SU-DHL-6 (cell line): Measurements from ENCODE around the gene HSPA1A.

Experiments
- H2AFZ ChIP-seq: fragments of 200-600 bp; sonication (generic); 2 replicates; pipeline ENCODE4 v1.6.1; 2014; ENCODE audit warnings: low read depth, mild to moderate bottlenecking, moderate library complexity, mixed read lengths, antibody characterized with exemption, low read length; ENCODE audit not compliant: severe bottlenecking
- H3F3A ChIP-seq: fragments of 200-600 bp; shearing (Covaris generic); 2 replicates; pipeline ENCODE4 v1.6.0; 2016; ENCODE audit warnings: antibody characterized with exemption, mild to moderate bottlenecking; ENCODE audit not compliant: insufficient read depth
- H3K27ac ChIP-seq: fragments of 200-600 bp; sonication (generic); 2 replicates; pipeline ENCODE4 v1.5.1; 2016; ENCODE audit warnings: low read depth, mild to moderate bottlenecking, low read length, moderate library complexity, mixed read lengths
- H3K27me3 ChIP-seq: fragments of 200-600 bp; sonication (generic), shearing (Covaris generic); 2 replicates; pipeline ENCODE4 v1.6.0; 2014; ENCODE audit warnings: mild to moderate bottlenecking, low read length
- H3K36me3 ChIP-seq: fragments of 200-600 bp; sonication (generic); 2 replicates; pipeline ENCODE4 v1.6.1; 2014; ENCODE audit warnings: mild to moderate bottlenecking, low read length, mixed read lengths
- H3K4me2 ChIP-seq: fragments of 300-600, 200-600 bp; shearing (Covaris generic), sonication (generic); 2 replicates; pipeline ENCODE4 v1.6.0; 2014; ENCODE audit warnings: low read length, low read depth, mild to moderate bottlenecking; ENCODE audit not compliant: poor library complexity, severe bottlenecking
- H3K4me3 ChIP-seq: fragments of 200-600 bp; sonication (generic); 2 replicates; pipeline ENCODE4 v1.5.1; 2014; ENCODE audit warnings: antibody characterized with exemption, low read length, mild to moderate bottlenecking, mixed read lengths; ENCODE audit not compliant: insufficient read depth, poor library complexity, severe bottlenecking
- H3K79me2 ChIP-seq: fragments of 200-600 bp; sonication (generic); 2 replicates; pipeline ENCODE4 v1.6.1; 2014; ENCODE audit warnings: mild to moderate bottlenecking, low read length, moderate library complexity; ENCODE audit not compliant: insufficient read depth
- H3K9ac ChIP-seq: fragments of 200-600 bp; sonication (generic); 2 replicates; pipeline ENCODE4 v1.7.0; 2014; ENCODE audit warnings: mild to moderate bottlenecking, low read length
- H3K9me2 ChIP-seq: fragments of 200-600 bp; sonication (generic); replicated peaks from 2 replicates; pipeline ENCODE4 v1.6.1; 2014; ENCODE audit warnings: low read length; ENCODE audit not compliant: insufficient read depth
- H3K9me3 ChIP-seq: fragments of 200-600 bp; sonication (generic); 2 replicates; pipeline ENCODE4 v1.6.1; 2014; ENCODE audit warnings: low read length, mixed read lengths; ENCODE audit not compliant: insufficient read depth
- H4K20me1 ChIP-seq: fragments of 200-600 bp; sonication (generic); 2 replicates; pipeline ENCODE4 v1.6.1; 2014; ENCODE audit warnings: low read depth, mild to moderate bottlenecking, antibody characterized with exemption, low read length, moderate library complexity, mixed read lengths
- CTCF ChIP-seq: fragments of 200-600 bp; sonication (generic); IDR thresholded peaks from one replicate; pipeline ENCODE4 v1.5.1; 2017; ENCODE audit warnings: antibody characterized with exemption, mild to moderate bottlenecking, low read length, moderate library complexity; ENCODE audit not compliant: insufficient read depth, poor library complexity, severe bottlenecking
- EZH2phosphoT487 ChIP-seq: fragments of 200-600 bp; sonication (generic), shearing (Covaris generic); conservative IDR thresholded peaks from 2 replicates; pipeline ENCODE4 v1.6.1; 2018; ENCODE audit warnings: mild to moderate bottlenecking, antibody characterized with exemption, low read length, moderate library complexity, mixed read lengths

HSPA1A gene

DNA sequence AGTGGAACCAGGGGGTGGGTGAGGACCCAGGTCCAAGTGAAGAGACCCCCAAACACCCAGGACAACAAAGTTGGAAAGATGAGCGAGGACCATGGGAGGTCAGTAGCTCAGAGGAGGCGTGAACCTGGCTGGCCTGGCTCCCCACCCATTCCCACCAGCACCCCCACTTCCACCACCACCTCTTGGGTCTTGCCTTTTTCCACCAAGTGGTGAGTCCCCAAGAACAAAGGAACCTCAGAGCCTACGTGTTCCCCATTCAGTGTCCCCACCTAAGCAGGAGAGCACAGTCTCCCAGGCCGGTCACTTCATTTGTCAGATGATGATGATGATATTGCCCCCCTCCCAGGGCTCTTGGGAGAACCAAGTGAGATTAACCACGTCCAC is 37.7 kb upstream of the HSPA1A start:
- Histone ChIP-seq H3K9me3 (no peaks in the 10 kb centered on the region), H3K79me2 (no peaks in the 10 kb centered on the region), H3K27ac (no peak overlapping the region), H3K27me3 (no peaks in the 10 kb centered on the region), H3K9ac (no peak overlapping the region), H4K20me1 (no peaks in the 10 kb centered on the region), H3K4me2 (no peak overlapping the region), H3K36me3 (no peaks in the 10 kb centered on the region), H3K4me3 (no peak overlapping the region), H3F3A (no peaks in the 10 kb centered on the region; the same call in 1 of the 2 replicates), H2AFZ (no peak overlapping the region), H3K9me2 (no peaks in the 10 kb centered on the region)
- TF ChIP-seq EZH2phosphoT487 = no peak
- TF ChIP-seq CTCF = no peak

GRCh38 chr6:31778193-31778592 is 37.1 kb upstream of the HSPA1A start:
- Histone ChIP-seq H3K9ac (no peak overlapping the region), H3K9me2 (no peaks in the 10 kb centered on the region), H3F3A (no peaks in the 10 kb centered on the region; the same call in 1 of the 2 replicates), H2AFZ (no peak overlapping the region), H3K27ac (no peak overlapping the region), H3K4me3 (no peak overlapping the region), H3K4me2 (no peak overlapping the region), H4K20me1 (no peaks in the 10 kb centered on the region), H3K79me2 (no peaks in the 10 kb centered on the region), H3K27me3 (no peaks in the 10 kb centered on the region), H3K36me3 (no peaks in the 10 kb centered on the region), H3K9me3 (no peaks in the 10 kb centered on the region)
- TF ChIP-seq CTCF = no peak
- TF ChIP-seq EZH2phosphoT487 = no peak

DNA sequence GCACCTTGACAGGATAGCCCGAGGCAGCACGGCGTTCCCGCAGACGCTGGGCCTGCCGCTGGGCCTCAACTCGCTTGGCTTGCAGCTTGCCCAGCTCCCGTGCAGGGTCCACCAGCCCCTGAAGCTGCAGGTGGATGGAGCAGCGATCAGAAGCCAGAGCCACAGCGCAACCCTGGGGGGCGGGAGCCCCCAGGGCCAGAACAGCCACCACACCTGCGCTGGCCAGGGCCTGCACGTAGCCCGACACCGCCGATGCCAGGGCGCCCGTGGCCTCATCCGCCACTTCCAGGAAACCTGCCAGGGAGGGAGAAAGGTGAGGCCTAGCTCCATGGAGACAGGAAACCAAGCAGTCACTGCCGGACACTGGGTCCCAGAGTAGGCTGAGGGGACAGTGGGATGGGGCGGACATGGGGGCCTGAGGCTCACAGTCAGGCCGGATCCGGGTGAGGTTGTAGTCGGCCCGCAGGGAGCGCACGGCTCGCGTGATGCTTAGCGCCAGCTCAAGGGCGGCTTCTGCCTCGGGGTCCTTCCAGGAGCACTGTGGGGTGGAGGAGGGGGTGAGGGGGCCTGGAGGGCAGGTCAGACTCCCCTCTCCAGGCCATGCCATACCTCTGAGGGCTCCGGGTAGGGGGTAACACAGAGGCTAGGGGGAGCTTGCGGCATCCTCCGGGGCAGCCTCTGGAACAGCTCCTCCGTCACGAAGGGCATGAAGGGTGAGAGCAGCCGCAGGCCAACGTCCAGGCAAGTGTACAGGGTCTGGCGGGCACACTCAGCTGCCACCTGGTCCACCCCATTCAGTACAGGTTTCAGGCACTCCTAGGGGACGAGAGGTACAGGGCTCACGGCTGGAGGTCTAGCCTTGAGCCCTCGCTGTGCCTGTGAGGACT is 36.1 kb upstream of the HSPA1A start:
- Histone ChIP-seq H4K20me1 (no peaks in the 10 kb centered on the region), H2AFZ (no peak overlapping the region), H3K9ac (no peak overlapping the region), H3F3A (no peaks in the 10 kb centered on the region; the same call in 1 of the 2 replicates), H3K27me3 (no peaks in the 10 kb centered on the region), H3K36me3 (no peaks in the 10 kb centered on the region), H3K27ac (no peak overlapping the region), H3K9me2 (no peaks in the 10 kb centered on the region), H3K4me2 (no peak overlapping the region), H3K4me3 (no peak overlapping the region), H3K79me2 (no peaks in the 10 kb centered on the region), H3K9me3 (no peaks in the 10 kb centered on the region)
- TF ChIP-seq EZH2phosphoT487 (no peak), CTCF (no peak)
